Glutamatergic neuron (in vitro differentiated cells): Measurements from ENCODE around the gene ELMO1. TPM values are rescaled to one million over a fixed set of nuclear protein-coding genes. Genes with fewer than 3 reads are reported as not detected.

Experiments
- DNase-seq: peaks from one replicate; pipeline ENCODE4 v3.0.0; 2022
- H3K27ac Mint-ChIP-seq: one replicate; pipeline ENCODE4 v1.8.0; 2020; ENCODE audit warnings: mild to moderate bottlenecking, mixed read lengths, inconsistent platforms; ENCODE audit not compliant: unreplicated experiment
- H3K27me3 Mint-ChIP-seq: one replicate; pipeline ENCODE4 v1.8.0; 2020; ENCODE audit warnings: mild to moderate bottlenecking, moderate library complexity, mixed read lengths, inconsistent platforms; ENCODE audit not compliant: unreplicated experiment
- H3K36me3 Mint-ChIP-seq: one replicate; pipeline ENCODE4 v1.8.0; 2020; ENCODE audit warnings: mild to moderate bottlenecking, mixed read lengths, inconsistent platforms; ENCODE audit not compliant: unreplicated experiment
- H3K4me1 Mint-ChIP-seq: one replicate; pipeline ENCODE4 v1.8.0; 2020; ENCODE audit warnings: mild to moderate bottlenecking, low read depth, mixed read lengths, inconsistent platforms; ENCODE audit not compliant: unreplicated experiment
- H3K4me3 Mint-ChIP-seq: one replicate; pipeline ENCODE4 v1.8.0; 2020; ENCODE audit warnings: mild to moderate bottlenecking, mixed read lengths, inconsistent platforms; ENCODE audit not compliant: unreplicated experiment
- H3K9me3 Mint-ChIP-seq: one replicate; pipeline ENCODE4 v1.8.0; 2020; ENCODE audit warnings: mild to moderate bottlenecking, moderate library complexity, mixed read lengths, inconsistent platforms; ENCODE audit not compliant: unreplicated experiment
- total RNA-seq: library from RNA; stranded (reverse); fragmentation: NEBNext Ultra II Directional; extraction: Animal tissue kit (Norgen Biotek cat#: 25700); gene quantifications from one replicate; pipeline ENCODE4 v1.2.1, GENCODE V29; 2021; ENCODE audit not compliant: unreplicated experiment
- TF ChIP-seq, protein P1 (sequence below): fragments of 200-600 bp; sonication (generic); IDR thresholded peaks from one replicate; pipeline ENCODE4 v1.5.0; 2021; ENCODE audit not compliant: partially characterized antibody, unreplicated experiment

The ELMO1 gene
- total RNA-seq, 1 donor from 2014 or later: 5.5 TPM

- Mint-ChIP-seq H3K36me3 (no peaks in the 10 kb centered on the region), H3K27me3 (no peaks in the 10 kb centered on the region), H3K9me3 (peaks cover 1% of the 10 kb centered on the region), H3K4me3 (no peak overlapping the region), H3K4me1 (peaks cover 2% of the 10 kb centered on the region), H3K27ac (no peak overlapping the region)
- TF ChIP-seq, protein P1, sequence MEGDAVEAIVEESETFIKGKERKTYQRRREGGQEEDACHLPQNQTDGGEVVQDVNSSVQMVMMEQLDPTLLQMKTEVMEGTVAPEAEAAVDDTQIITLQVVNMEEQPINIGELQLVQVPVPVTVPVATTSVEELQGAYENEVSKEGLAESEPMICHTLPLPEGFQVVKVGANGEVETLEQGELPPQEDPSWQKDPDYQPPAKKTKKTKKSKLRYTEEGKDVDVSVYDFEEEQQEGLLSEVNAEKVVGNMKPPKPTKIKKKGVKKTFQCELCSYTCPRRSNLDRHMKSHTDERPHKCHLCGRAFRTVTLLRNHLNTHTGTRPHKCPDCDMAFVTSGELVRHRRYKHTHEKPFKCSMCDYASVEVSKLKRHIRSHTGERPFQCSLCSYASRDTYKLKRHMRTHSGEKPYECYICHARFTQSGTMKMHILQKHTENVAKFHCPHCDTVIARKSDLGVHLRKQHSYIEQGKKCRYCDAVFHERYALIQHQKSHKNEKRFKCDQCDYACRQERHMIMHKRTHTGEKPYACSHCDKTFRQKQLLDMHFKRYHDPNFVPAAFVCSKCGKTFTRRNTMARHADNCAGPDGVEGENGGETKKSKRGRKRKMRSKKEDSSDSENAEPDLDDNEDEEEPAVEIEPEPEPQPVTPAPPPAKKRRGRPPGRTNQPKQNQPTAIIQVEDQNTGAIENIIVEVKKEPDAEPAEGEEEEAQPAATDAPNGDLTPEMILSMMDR: no peak
- DNase-seq: no peak
These were observed 83.8 kb downstream of the ELMO1 start for GRCh38 chr7:37364856-37365255.

- H3K36me3 Mint-ChIP-seq: no peaks in the 10 kb centered on the region
- TF ChIP-seq, protein P1: no peak
- no peaks in the 10 kb centered on the region for H3K27me3 Mint-ChIP-seq
- H3K4me1 Mint-ChIP-seq: peaks cover 2% of the 10 kb centered on the region
- H3K9me3 Mint-ChIP-seq: peaks cover 1% of the 10 kb centered on the region
- no peak overlapping the region for H3K4me3 Mint-ChIP-seq
- H3K27ac Mint-ChIP-seq: no peak overlapping the region
- DNase-seq: no peak
These were observed 84.8 kb downstream of the ELMO1 start for GRCh38 chr7:37363536-37364491.

DNA sequence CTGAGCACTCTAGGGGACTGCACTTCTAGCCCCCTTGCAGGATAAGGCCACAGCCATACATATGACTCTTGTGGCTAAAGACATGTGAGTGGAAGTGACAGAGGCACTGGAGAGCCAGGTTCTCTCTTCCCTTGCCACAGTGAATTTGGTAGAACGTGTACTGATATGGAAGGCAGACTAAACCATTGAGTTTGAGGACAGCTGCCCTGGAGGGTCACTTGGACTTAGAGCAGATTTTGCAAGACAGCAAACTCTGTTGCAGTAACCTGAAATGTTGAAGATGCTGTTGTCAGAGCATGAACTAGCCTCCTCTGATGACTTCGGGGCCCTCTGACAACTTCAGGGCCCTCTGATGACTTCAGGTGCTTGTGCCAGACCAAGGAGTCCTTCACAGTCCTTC, 85.9 kb downstream of the ELMO1 start:
- TF ChIP-seq, protein P1: no peak
- no peaks in the 10 kb centered on the region for H3K36me3 Mint-ChIP-seq
- H3K9me3 Mint-ChIP-seq: peaks cover 1% of the 10 kb centered on the region
- no peak overlapping the region for H3K4me3 Mint-ChIP-seq
- no peak for DNase-seq
- peaks cover 6% of the 10 kb centered on the region for H3K4me1 Mint-ChIP-seq
- no peak overlapping the region for H3K27ac Mint-ChIP-seq
- H3K27me3 Mint-ChIP-seq: no peaks in the 10 kb centered on the region

DNA sequence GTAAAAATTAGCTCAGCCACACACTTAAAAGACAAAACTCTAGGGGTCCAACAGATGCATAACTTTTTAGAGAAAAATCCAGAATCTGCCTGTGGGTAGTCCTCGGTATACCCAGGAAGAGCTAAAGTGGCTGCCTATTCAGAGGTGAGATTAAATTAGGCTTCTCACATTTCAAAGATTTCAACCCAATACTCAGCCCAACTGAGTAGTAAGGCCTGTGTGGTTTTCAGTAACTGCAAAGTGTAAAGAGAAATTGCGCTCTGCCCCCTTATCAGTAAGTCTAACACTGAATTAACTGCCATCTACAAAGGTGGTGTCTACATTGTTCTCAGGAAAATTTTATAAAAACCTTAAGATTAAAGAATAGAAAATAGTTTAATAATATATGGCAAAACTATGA, 88.2 kb downstream of the ELMO1 start:
- no peaks in the 10 kb centered on the region for H3K9me3 Mint-ChIP-seq
- no peaks in the 10 kb centered on the region for H3K36me3 Mint-ChIP-seq
- no peaks in the 10 kb centered on the region for H3K27me3 Mint-ChIP-seq
- H3K4me1 Mint-ChIP-seq: peaks cover 14% of the 10 kb centered on the region
- no peak overlapping the region for H3K27ac Mint-ChIP-seq
- TF ChIP-seq, protein P1: no peak
- no peak for DNase-seq
- H3K4me3 Mint-ChIP-seq: no peak overlapping the region

DNA sequence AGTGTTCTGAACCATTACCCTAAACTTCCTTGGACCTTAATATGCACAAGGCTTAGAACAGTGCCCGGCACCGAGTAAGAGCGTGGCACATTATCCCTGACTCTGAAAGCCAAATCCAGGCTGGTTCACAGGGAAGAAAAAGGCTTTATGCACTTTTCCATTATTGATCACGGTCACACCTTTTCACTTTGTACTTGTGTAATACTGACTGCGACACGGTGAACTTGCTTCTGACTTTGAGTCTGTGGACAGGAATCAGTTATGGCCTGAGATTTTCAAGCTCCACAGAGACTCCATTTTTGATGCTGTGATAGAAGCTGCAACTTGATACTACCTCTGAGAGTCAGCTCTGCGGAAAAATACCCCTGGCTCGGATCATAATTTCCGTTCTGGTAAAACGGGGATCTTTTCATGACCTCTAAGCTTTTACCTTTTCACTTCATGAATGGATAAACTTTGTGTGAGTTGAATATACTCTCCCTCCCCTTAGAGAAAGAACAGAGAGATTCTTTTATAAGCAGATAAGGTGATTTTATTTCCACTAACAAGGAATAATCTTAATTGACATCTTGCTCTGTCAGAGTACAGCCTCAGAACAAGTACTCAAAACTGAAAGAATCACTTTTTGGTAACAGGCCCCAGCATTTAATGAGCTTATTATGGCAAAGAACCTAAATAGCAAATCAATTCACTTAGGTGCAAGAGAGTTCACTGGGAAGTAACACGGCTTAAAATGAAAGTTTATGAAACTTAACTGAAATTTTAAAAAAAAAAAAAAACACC, 88.8 kb downstream of the ELMO1 start:
- H3K27me3 Mint-ChIP-seq: no peaks in the 10 kb centered on the region
- no peaks in the 10 kb centered on the region for H3K9me3 Mint-ChIP-seq
- H3K27ac Mint-ChIP-seq: no peak overlapping the region

More for the DNA sequence above, 88.8 kb downstream of the ELMO1 start:
- no peaks in the 10 kb centered on the region for H3K36me3 Mint-ChIP-seq
- TF ChIP-seq, protein P1: no peak
- H3K4me1 Mint-ChIP-seq: peaks cover 19% of the 10 kb centered on the region
- no peak overlapping the region for H3K4me3 Mint-ChIP-seq
- DNase-seq: no peak
